Esophagus (tissue), 2 donors: ENCODE results near the gene KRTAP10-5. TPM values are rescaled to one million over a fixed set of nuclear protein-coding genes. Genes with fewer than 3 reads are reported as not detected.
"Not testable (repeated sequence)": the region's sequence is repeated elsewhere in the genome, so short reads cannot be mapped to it uniquely, and the experiment has no call there.

Experiments
- H3K27ac ChIP-seq, 2 donors: one replicate each; pipeline ENCODE4 v1.5.1; 2013; ENCODE audit warnings: low read depth in 2 of 2, mild to moderate bottlenecking in 2 of 2, inconsistent platforms in 1 of 2, low read length in 1 of 2, moderate library complexity in 1 of 2
- H3K27me3 ChIP-seq, 2 donors: one replicate each; pipeline ENCODE4 v1.6.1; 2013; ENCODE audit warnings: low read length in 2 of 2, control low read depth in 1 of 2, mild to moderate bottlenecking in 1 of 2; ENCODE audit not compliant: insufficient read depth in 2 of 2, control insufficient read depth in 1 of 2
- H3K36me3 ChIP-seq, 2 donors: one replicate each; pipeline ENCODE4 v1.6.1; 2013; ENCODE audit warnings: low read length in 1 of 2; ENCODE audit not compliant: control insufficient read depth in 2 of 2, insufficient read depth in 2 of 2
- H3K4me1 ChIP-seq, 2 donors: one replicate each; pipeline ENCODE4 v1.6.1; 2013; ENCODE audit warnings: low read length in 1 of 2; ENCODE audit not compliant: control insufficient read depth in 2 of 2, insufficient read depth in 2 of 2
- H3K4me3 ChIP-seq, 2 donors: one replicate each; pipeline ENCODE4 v1.5.1; 2013; ENCODE audit warnings: low read length in 2 of 2, mild to moderate bottlenecking in 2 of 2, low read depth in 1 of 2, moderate library complexity in 1 of 2
- H3K9me3 ChIP-seq, 2 donors: one replicate each; pipeline ENCODE4 v1.6.1; 2013; ENCODE audit warnings: mild to moderate bottlenecking in 2 of 2, low read depth in 1 of 2, low read length in 1 of 2, moderate library complexity in 1 of 2; ENCODE audit not compliant: control insufficient read depth in 2 of 2, insufficient read depth in 1 of 2
- WGBS, 2 donors: extraction: QIAGEN DNeasy Blood & Tissue Kit; methylation state at CpG; one replicate each; pipeline ENCODE4 v1.1.7; 2013; 5-methylcytosine and 5-hydroxymethylcytosine counted together
- polyA plus RNA-seq, 2 donors: library from polyadenylated mRNA; stranded (reverse); fragments of 200-250 nt; gene quantifications; one replicate each; pipeline ENCODE4 v1.2.3, GENCODE V29; 2013
- donor health status: healthy with polysubstance abuse.
- donor health status: Bipolar disorder and iron deficiency.

The KRTAP10-5 gene
- polyA plus RNA-seq, 2 donors: not detected

GRCh38 chr21:44593598-44594405 is 13.4 kb upstream of the KRTAP10-5 start:
- H3K27ac ChIP-seq: no peak overlapping the region
- peaks cover 0 to 9% of the 10 kb centered on the region in 2 donors for H3K4me1 ChIP-seq
- H3K4me3 ChIP-seq: no peak overlapping the region
- no peaks in the 10 kb centered on the region for H3K36me3 ChIP-seq
- H3K9me3 ChIP-seq: no peaks in the 10 kb centered on the region
- no peaks in the 10 kb centered on the region for H3K27me3 ChIP-seq
- 58 to 64% methylated on average over 20 of the region's 20 CpGs for WGBS, 2 donors

GRCh38 chr21:44592446-44593311 is 12.3 kb upstream of the KRTAP10-5 start, which contains the start of gene KRTAP10-6:
Gene KRTAP10-6, minus strand, starts transcription at chr21:44592505. Its CDS starts 21 bp downstream, at chr21:44592484.
- Histone ChIP-seq H3K4me3 (no peak within 1 kb of the TSS), H3K36me3 (no peaks in the 10 kb centered on the region), H3K4me1 (peaks cover 0 to 9% of the 10 kb centered on the region in 2 donors), H3K9me3 (no peaks in the 10 kb centered on the region), H3K27ac (no peak within 1 kb of the TSS), H3K27me3 (no peaks in the 10 kb centered on the region)
- WGBS, 2 donors: 53 to 60% methylated on average over 31 to 33 of the region's 33 CpGs

DNA sequence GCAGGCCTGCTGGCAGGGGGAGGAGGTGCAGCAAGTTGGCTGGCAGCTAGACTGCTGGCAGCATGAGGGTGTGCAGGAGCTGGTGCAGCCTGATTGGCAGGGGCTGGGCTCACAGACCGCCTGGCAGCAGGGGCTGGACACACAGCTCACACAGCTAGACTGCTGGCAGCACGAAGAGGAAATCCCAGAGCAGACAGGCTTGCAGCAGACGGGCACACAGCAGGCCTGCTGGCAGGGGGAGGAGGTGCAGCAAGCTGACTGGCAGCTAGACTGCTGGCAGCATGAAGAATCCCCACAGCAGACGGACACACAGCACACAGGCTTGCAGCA is 11.4 kb upstream of the KRTAP10-5 start:
- H3K9me3 ChIP-seq, H3K36me3 ChIP-seq, H3K27me3 ChIP-seq, H3K4me1 ChIP-seq, H3K27ac ChIP-seq, H3K4me3 ChIP-seq: not testable (repeated sequence)
- WGBS, 2 donors: 22 to 30% methylated on average over 2 to 4 of the region's 4 CpGs

GRCh38 chr21:44590897-44591800 is 10.7 kb upstream of the KRTAP10-5 start:
- H3K36me3 ChIP-seq, H3K9me3 ChIP-seq, H3K4me1 ChIP-seq, H3K27ac ChIP-seq, H3K4me3 ChIP-seq, H3K27me3 ChIP-seq: not testable (repeated sequence)
- WGBS, 2 donors: 46 to 50% methylated on average over 17 to 18 of the region's 19 CpGs

- 74 to 79% methylated on average over 10 of the region's 10 CpGs for WGBS, 2 donors
- Histone ChIP-seq H3K4me1 (peaks cover 0 to 9% of the 10 kb centered on the region in 2 donors), H3K4me3 (no peak overlapping the region), H3K27me3 (peaks cover 0 to 2% of the 10 kb centered on the region in 2 donors), H3K36me3 (no peaks in the 10 kb centered on the region), H3K27ac (no peak overlapping the region), H3K9me3 (peaks cover 0 to 4% of the 10 kb centered on the region in 2 donors)
These were observed 9.9 kb upstream of the KRTAP10-5 start for GRCh38 chr21:44590311-44590721.

DNA sequence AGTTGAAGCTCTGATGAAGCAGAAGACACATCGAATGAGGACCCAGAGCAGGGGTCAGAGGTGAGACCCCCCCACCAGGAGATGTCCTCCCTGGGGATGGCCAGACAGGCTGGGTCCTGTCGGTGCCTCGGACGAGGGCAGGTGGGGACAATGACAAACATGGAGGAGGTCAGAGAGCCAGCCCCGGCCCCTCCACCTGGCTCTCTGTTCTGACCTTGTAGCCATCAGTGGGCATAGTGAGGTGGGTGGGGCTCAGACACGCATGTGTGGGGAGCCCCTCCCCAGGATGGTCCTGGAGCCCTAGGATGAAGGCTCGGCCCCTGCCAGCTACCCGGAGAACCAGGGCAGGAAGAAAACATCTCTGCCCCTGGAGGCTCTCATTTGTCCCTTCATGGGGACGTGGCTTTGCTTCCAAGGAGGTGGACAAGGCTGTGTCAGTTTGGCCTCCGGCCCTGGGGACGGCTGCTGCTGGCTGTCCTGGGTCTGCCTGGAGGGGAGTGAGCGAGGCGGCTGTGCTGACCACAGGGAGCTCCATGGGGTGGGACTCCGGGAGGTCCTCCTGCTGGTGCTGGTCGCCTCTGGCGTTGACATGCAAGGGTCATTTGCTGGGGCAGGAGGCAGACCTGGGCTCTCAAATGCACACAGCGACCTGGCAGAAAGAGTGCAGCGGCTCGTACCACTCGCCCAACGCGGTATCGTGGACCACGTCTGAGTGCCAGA is 9.3 kb upstream of the KRTAP10-5 start:
- H3K27ac ChIP-seq: no peak overlapping the region
- 77 to 80% methylated on average over 24 of the region's 24 CpGs for WGBS, 2 donors
- H3K27me3 ChIP-seq: peaks cover 0 to 6% of the 10 kb centered on the region in 2 donors
- peaks cover 0 to 9% of the 10 kb centered on the region in 2 donors for H3K4me1 ChIP-seq
- no peak overlapping the region for H3K4me3 ChIP-seq
- H3K9me3 ChIP-seq: peaks cover 0 to 5% of the 10 kb centered on the region in 2 donors
- no peaks in the 10 kb centered on the region for H3K36me3 ChIP-seq

GRCh38 chr21:44589094-44589493 is 8.7 kb upstream of the KRTAP10-5 start:
- Histone ChIP-seq H3K27me3 (peaks cover 0 to 6% of the 10 kb centered on the region in 2 donors), H3K4me3 (no peak overlapping the region), H3K9me3 (peaks cover 0 to 5% of the 10 kb centered on the region in 2 donors), H3K4me1 (peaks cover 0 to 9% of the 10 kb centered on the region in 2 donors), H3K27ac (no peak overlapping the region), H3K36me3 (no peaks in the 10 kb centered on the region)
- 92 to 95% methylated on average over 2 of the region's 2 CpGs for WGBS, 2 donors

- no peaks in the 10 kb centered on the region for H3K4me1 ChIP-seq
- H3K9me3 ChIP-seq: peaks cover 0 to 12% of the 10 kb centered on the region in 2 donors
- no peaks in the 10 kb centered on the region for H3K36me3 ChIP-seq
- H3K27me3 ChIP-seq: peaks cover 0 to 6% of the 10 kb centered on the region in 2 donors
- WGBS, 2 donors: 70 to 76% methylated on average over 3 of the region's 3 CpGs
- H3K27ac ChIP-seq: no peak overlapping the region
- no peak overlapping the region for H3K4me3 ChIP-seq
These were observed 5.5 kb upstream of the KRTAP10-5 start for GRCh38 chr21:44585892-44586291.
